Activated CD4-positive, alpha-beta memory T cell treated with anti-CD3 and anti-CD28 coated beads, Interleukin-2, amount 10 ng/mL, durations not matched to agents 7 days and 5 days (primary cell): ENCODE data around the gene ZSCAN22. TPM values are rescaled to one million over a fixed set of nuclear protein-coding genes. Genes with fewer than 3 reads are reported as not detected.
"Not testable (repeated sequence)": the region's sequence is repeated elsewhere in the genome, so short reads cannot be mapped to it uniquely, and the experiment has no call there.

Source experiments
- CTCF ChIA-PET: fragments of 350-600 bp; sonication (Branson Sonifier 250); formaldehyde crosslinking; loops from one replicate; lab custom pipeline; 2021; ENCODE audit warnings: antibody characterized with exemption, inconsistent platforms; lab: Charles Lee
- POLR2A ChIA-PET: fragments of 350-600 bp; sonication (Branson Sonifier 250); formaldehyde crosslinking; loops from one replicate; lab custom pipeline; 2021; ENCODE audit warnings: antibody characterized with exemption; lab: Charles Lee
- DNase-seq: peaks from one replicate; pipeline ENCODE4 v3.0.0-alpha.2; 2020
- H3K27ac Mint-ChIP-seq: one replicate; pipeline ENCODE4 v1.8.0; 2021; ENCODE audit warnings: mild to moderate bottlenecking, mixed read lengths
- H3K27me3 Mint-ChIP-seq: one replicate; pipeline ENCODE4 v1.8.0; 2021; ENCODE audit warnings: mixed read lengths
- H3K36me3 Mint-ChIP-seq: one replicate; pipeline ENCODE4 v1.8.0; 2021; ENCODE audit warnings: low read depth, mixed read lengths
- H3K4me1 Mint-ChIP-seq: one replicate; pipeline ENCODE4 v1.8.0; 2021; ENCODE audit warnings: mixed read lengths
- H3K4me3 Mint-ChIP-seq: one replicate; pipeline ENCODE4 v1.8.0; 2021; ENCODE audit warnings: mild to moderate bottlenecking, mixed read lengths
- H3K9me3 Mint-ChIP-seq: one replicate; pipeline ENCODE4 v1.8.0; 2021; ENCODE audit warnings: mixed read lengths
- total RNA-seq, 2 experiments: library from RNA; stranded (reverse); gene quantifications; one replicate each; pipeline ENCODE4 v1.2.3, GENCODE V29; 2021

The ZSCAN22 gene
- total RNA-seq, 2 experiments from 2014 or later, result 5.4 to 5.7 TPM

- no peaks in the 10 kb centered on the region for H3K27me3 Mint-ChIP-seq
- no peak for DNase-seq
- CTCF ChIA-PET, result no interaction called here
- peaks cover 27% of the 10 kb centered on the region for H3K9me3 Mint-ChIP-seq
- POLR2A ChIA-PET, result interaction anchor here (1.5 kb wide), 1 partner anchor 216 kb away, joined by 3 read pairs; the partner anchor contains the start of gene ZBTB45
- H3K4me1 Mint-ChIP-seq, result peaks cover 46% of the 10 kb centered on the region
- peaks cover 83% of the 10 kb centered on the region for H3K36me3 Mint-ChIP-seq
- H3K4me3 Mint-ChIP-seq, result peak overlapping the region; percentile 100
- peak overlapping the region; percentile 100 for H3K27ac Mint-ChIP-seq
Measured at GRCh38 chr19:58304255-58304654, 22.5 kb upstream of the ZSCAN22 start.

- no peak for DNase-seq
- Mint-ChIP-seq H3K27ac (peak overlapping the region; percentile 100), H3K36me3 (peaks cover 86% of the 10 kb centered on the region), H3K27me3 (no peaks in the 10 kb centered on the region), H3K4me3 (peak overlapping the region; percentile 100), H3K4me1 (peaks cover 49% of the 10 kb centered on the region), H3K9me3 (peaks cover 29% of the 10 kb centered on the region)
- ChIA-PET CTCF (interaction anchor here (1.7 kb wide), 1 partner anchor 76 kb away, joined by 4 read pairs; the partner anchor contains the start of gene ZNF544), POLR2A (interaction anchor here (0.6 to 2.7 kb wide), 12 partner anchors 18 to 215 kb away, joined by 3 to 23 read pairs (median 3); partner anchors contain the start of genes ZBTB45, ZNF497 and ZSCAN22)
Measured at GRCh38 chr19:58304748-58305064, 22.1 kb upstream of the ZSCAN22 start.

DNA sequence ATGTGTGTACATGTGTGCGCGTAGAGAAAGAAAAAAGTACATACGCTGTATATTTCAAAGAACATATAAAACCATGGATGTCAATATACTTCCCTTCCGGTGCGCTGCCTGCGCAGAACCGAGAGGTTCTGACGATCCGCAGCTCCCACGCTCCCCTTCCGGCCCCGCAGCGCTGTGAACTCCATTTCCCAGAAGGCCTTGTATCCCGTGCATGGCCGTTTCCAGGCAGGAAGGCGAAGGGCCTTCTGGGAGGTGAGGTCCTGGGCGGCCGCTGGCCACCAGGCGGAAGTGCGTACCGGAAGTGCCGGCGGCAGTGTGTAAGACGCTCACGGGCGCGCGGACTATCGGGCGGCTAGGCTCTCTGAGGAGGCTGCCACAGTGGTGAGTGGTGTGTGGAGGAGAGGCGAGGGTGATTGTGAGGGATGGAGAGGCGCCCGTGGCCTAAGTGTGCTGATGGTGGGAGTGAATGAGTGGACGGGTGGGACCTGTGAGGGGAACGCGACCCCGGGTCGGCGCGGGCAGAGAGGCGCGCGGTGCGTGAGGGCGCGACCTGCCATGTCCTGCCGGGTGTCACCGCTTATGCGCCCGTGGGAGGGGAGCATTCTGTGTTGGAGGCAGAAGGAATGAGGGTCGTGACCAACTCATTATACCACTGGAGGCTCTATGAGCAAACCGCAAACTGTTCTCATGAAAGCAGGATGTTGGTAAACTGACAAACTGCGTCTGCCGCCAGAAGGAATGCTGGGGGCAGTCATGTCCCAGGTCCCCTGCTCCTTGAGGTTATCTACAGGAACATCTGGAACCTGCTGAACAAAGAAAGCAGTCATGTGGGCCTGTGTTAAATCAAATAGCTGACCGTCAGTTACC, 21.5 kb upstream of the ZSCAN22 start, which contains the start of gene ERVK3-1:
Gene ERVK3-1, plus strand, starts transcription at position 313 of the 867 bp plus-strand sequence. CDS start 6,792 bp downstream, outside the sequence.
- CTCF ChIA-PET, result interaction anchor here (1.7 kb wide), 1 partner anchor 76 kb away, joined by 4 read pairs; the partner anchor contains the start of gene ZNF544
- Mint-ChIP-seq H3K27me3 (no peaks in the 10 kb centered on the region), H3K4me1 (peaks cover 49% of the 10 kb centered on the region), H3K9me3 (peaks cover 24% of the 10 kb centered on the region), H3K36me3 (peaks cover 86% of the 10 kb centered on the region), H3K27ac (peak within 1 kb of the TSS; percentile 100), H3K4me3 (peak within 1 kb of the TSS; percentile 100)
- POLR2A ChIA-PET, result interaction anchor here (0.6 to 2.7 kb wide), 19 partner anchors 9 to 215 kb away, joined by 3 to 23 read pairs (median 4); partner anchors contain the start of genes RPS5, ZBTB45, ZNF274 and ZNF497
- peak; percentile 96 for DNase-seq

DNA sequence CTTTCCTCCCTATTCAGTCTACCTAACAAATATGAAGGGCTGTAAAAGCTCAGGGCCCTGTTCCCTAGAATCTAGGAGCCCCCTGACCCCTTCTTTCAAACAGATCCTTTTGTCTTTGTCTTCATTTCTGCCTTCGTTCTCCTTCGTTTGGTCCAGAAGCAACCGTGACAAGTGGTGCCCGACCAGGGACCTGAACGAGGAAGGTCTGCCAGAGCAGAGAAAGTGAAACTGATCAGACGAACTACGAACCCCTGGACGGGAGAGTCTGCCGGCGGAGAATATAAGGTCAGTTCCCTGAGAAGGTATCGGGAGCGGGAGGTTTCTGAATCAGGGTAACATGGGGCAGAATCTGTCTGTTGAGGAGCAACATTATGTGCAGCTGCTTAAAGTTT, 20.9 kb upstream of the ZSCAN22 start:
- Mint-ChIP-seq H3K27ac (peak overlapping the region; percentile 100), H3K36me3 (peaks cover 86% of the 10 kb centered on the region)
- POLR2A ChIA-PET, result interaction anchor here (0.8 to 2.7 kb wide), 12 partner anchors 9 to 184 kb away, joined by 3 to 23 read pairs (median 4); partner anchors contain the start of genes RPS5, ZNF274, ZNF497 and ZNF544

GRCh38 chr19:58307736-58308135, 19.1 kb upstream of the ZSCAN22 start:
- H3K4me3 Mint-ChIP-seq, result no peak overlapping the region
- no peak for DNase-seq
- H3K9me3 Mint-ChIP-seq, result peaks cover 22% of the 10 kb centered on the region
- H3K27ac Mint-ChIP-seq, result no peak overlapping the region
- CTCF ChIA-PET, result interaction anchor here (0.6 kb wide), 1 partner anchor 1335 kb away, joined by 3 read pairs; no protein-coding TSS in a partner anchor
- H3K4me1 Mint-ChIP-seq, result peaks cover 49% of the 10 kb centered on the region
- no peaks in the 10 kb centered on the region for H3K27me3 Mint-ChIP-seq
- peaks cover 89% of the 10 kb centered on the region for H3K36me3 Mint-ChIP-seq
- POLR2A ChIA-PET, result interaction anchor here (1.1 to 1.6 kb wide), 2 partner anchors 9 to 10 kb away, joined by 3 to 4 read pairs; no protein-coding TSS in a partner anchor

More for the DNA sequence above, 20.9 kb upstream of the ZSCAN22 start:
- CTCF ChIA-PET, result interaction anchor here (1.7 kb wide), 1 partner anchor 77 kb away, joined by 4 read pairs; the partner anchor contains the start of gene ZNF544
- DNase-seq, result peak; percentile 30
- Mint-ChIP-seq H3K27me3 (no peaks in the 10 kb centered on the region), H3K9me3 (peaks cover 23% of the 10 kb centered on the region), H3K4me3 (peak overlapping the region; percentile 100), H3K4me1 (peaks cover 49% of the 10 kb centered on the region)

GRCh38 chr19:58310685-58311084, 16.1 kb upstream of the ZSCAN22 start:
- DNase-seq, H3K27ac Mint-ChIP-seq, POLR2A ChIA-PET, CTCF ChIA-PET, H3K4me3 Mint-ChIP-seq, H3K27me3 Mint-ChIP-seq: not testable (repeated sequence)
- H3K4me1 Mint-ChIP-seq, result peaks cover 35% of the 10 kb centered on the region
- peaks cover 95% of the 10 kb centered on the region for H3K36me3 Mint-ChIP-seq
- H3K9me3 Mint-ChIP-seq, result peaks cover 20% of the 10 kb centered on the region

DNA sequence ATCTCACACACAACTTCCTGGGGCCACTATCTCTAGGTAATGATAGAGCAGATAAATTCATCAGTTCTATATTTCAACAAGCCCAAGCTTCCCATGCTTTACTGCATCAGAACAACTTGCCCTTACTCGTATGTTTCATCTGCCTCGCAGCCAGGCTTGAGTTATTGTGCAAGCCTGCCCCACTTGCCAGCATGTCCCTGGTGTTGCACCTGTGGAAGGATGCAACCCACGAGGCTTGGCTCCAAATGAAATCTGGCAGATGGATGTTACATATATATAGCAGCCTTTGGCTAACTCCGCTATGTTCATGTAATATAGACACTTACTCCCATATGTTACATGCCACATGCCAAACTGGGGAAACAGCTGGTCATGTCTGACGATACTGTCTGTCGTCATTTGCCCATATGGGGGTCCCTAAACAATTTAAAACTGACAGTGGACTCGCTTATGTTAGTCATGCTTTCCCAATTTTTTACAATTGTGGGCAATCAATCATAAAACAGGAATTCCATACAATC, 15.4 kb upstream of the ZSCAN22 start:
- POLR2A ChIA-PET, result no interaction called here

GRCh38 chr19:58315580-58315979, 11.2 kb upstream of the ZSCAN22 start:
- ChIA-PET CTCF (no interaction called here), POLR2A (no interaction called here)
- no peak for DNase-seq
- Mint-ChIP-seq H3K36me3 (peaks cover 61% of the 10 kb centered on the region), H3K4me3 (no peak overlapping the region), H3K27me3 (no peaks in the 10 kb centered on the region), H3K4me1 (no peaks in the 10 kb centered on the region), H3K9me3 (peaks cover 12% of the 10 kb centered on the region), H3K27ac (no peak overlapping the region)

More for the DNA sequence above, 15.4 kb upstream of the ZSCAN22 start:
- H3K9me3 Mint-ChIP-seq, result peaks cover 20% of the 10 kb centered on the region
- no peak overlapping the region for H3K4me3 Mint-ChIP-seq
- H3K27me3 Mint-ChIP-seq, result no peaks in the 10 kb centered on the region
- CTCF ChIA-PET, result no interaction called here
- H3K27ac Mint-ChIP-seq, result no peak overlapping the region
- H3K4me1 Mint-ChIP-seq, result peaks cover 29% of the 10 kb centered on the region
- DNase-seq, result no peak
- peaks cover 94% of the 10 kb centered on the region for H3K36me3 Mint-ChIP-seq

GRCh38 chr19:58317476-58318072, 9.2 kb upstream of the ZSCAN22 start:
- H3K4me1 Mint-ChIP-seq, result no peaks in the 10 kb centered on the region
- DNase-seq, result no peak
- H3K27ac Mint-ChIP-seq, result no peak overlapping the region
- H3K4me3 Mint-ChIP-seq, result no peak overlapping the region
- no peaks in the 10 kb centered on the region for H3K27me3 Mint-ChIP-seq
- peaks cover 8% of the 10 kb centered on the region for H3K9me3 Mint-ChIP-seq
- POLR2A ChIA-PET, result interaction anchor here (0.9 to 1.4 kb wide), 5 partner anchors 9 to 202 kb away, joined by 3 to 4 read pairs (median 3); partner anchors contain the start of genes ZBTB45 and ZSCAN22
- H3K36me3 Mint-ChIP-seq, result peaks cover 45% of the 10 kb centered on the region
- CTCF ChIA-PET, result interaction anchor here (0.7 kb wide), 1 partner anchor 56 kb away, joined by 3 read pairs; no protein-coding TSS in a partner anchor

DNA sequence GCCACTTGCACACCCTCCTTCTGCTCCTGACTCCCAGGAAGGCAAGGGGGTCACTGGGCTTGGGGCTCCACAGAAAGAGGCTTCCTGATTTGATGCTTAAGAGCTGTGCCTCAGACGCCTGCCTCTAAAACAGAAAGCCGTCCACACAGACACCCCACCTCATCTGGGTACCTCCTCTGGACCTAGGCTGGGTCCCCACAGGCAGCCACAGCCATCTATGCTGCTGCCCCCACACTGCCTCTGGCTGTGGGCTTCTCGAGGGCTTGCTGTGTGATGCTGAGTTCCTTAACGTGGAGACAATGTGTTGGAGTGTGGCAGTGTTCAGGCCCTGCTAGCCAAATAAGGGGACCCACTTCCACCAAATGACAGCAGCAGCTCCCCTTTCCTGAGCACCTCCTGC, 8.5 kb upstream of the ZSCAN22 start:
- Mint-ChIP-seq H3K36me3 (peaks cover 42% of the 10 kb centered on the region), H3K27me3 (no peaks in the 10 kb centered on the region), H3K27ac (no peak overlapping the region), H3K4me1 (no peaks in the 10 kb centered on the region), H3K4me3 (no peak overlapping the region), H3K9me3 (peaks cover 6% of the 10 kb centered on the region)
- no peak for DNase-seq
- ChIA-PET POLR2A (interaction anchor here (1.0 to 1.5 kb wide), 3 partner anchors 8 to 29 kb away, joined by 3 to 4 read pairs (median 4); partner anchors contain the start of gene ZSCAN22), CTCF (interaction anchor here (1.0 kb wide), 1 partner anchor 846 kb away, joined by 3 read pairs; no protein-coding TSS in a partner anchor)

DNA sequence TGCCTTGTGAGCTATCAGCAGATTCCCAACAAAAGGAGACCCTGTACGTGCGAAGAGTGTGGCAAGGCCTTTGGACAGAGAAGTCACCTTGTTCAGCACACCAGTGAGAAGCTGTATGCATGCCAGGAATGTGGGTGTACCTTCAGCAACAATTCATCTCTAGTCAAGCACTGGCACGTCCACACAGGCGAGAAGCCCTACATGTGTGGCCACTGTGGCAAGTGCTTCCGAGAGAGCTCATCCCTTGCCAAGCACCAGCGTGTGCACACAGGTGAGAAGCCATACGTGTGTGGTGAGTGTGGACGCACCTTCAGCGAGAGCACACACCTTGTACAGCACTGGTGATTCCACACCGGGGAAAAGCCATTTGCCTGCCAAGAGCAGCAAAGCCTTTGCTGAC, 7.6 kb upstream of the ZSCAN22 start:
- ChIA-PET POLR2A (interaction anchor here (1.5 kb wide), 1 partner anchor 12 kb away, joined by 4 read pairs; no protein-coding TSS in a partner anchor), CTCF (interaction anchor here (1.0 kb wide), 1 partner anchor 847 kb away, joined by 3 read pairs; no protein-coding TSS in a partner anchor)
- no peak overlapping the region for H3K4me3 Mint-ChIP-seq
- no peaks in the 10 kb centered on the region for H3K27me3 Mint-ChIP-seq
- H3K27ac Mint-ChIP-seq, result no peak overlapping the region
- H3K4me1 Mint-ChIP-seq, result no peaks in the 10 kb centered on the region
- DNase-seq, result no peak
- peaks cover 36% of the 10 kb centered on the region for H3K36me3 Mint-ChIP-seq
- H3K9me3 Mint-ChIP-seq, result peaks cover 3% of the 10 kb centered on the region
